Transverse colon (tissue), 4 donors: ENCODE measurements around the gene MYO9A. TPM values are rescaled to one million over a fixed set of nuclear protein-coding genes. Genes with fewer than 3 reads are reported as not detected.

Experiments
- DNase-seq: peaks from one replicate; pipeline ENCODE4 v3.0.0-alpha.2; 2019
- H3K27ac ChIP-seq, 4 donors: fragments of 200-600 bp; sonication (generic); 2 replicates each; pipeline ENCODE4 v1.5.1; 2016 to 2018; ENCODE audit warnings: inconsistent platforms in 4 of 4
- H3K27me3 ChIP-seq: fragments of 200-600 bp; sonication (generic); 2 replicates; pipeline ENCODE4 v1.5.1; 2017; ENCODE audit warnings: inconsistent platforms
- H3K36me3 ChIP-seq, 4 donors: fragments of 200-600 bp; sonication (generic); 2 replicates each; pipeline ENCODE4 v1.5.1; 2017 to 2019; ENCODE audit warnings: inconsistent platforms in 4 of 4
- H3K4me1 ChIP-seq, 4 donors: fragments of 200-600 bp; sonication (generic); 2 replicates each; pipeline ENCODE4 v1.5.1; 2017 to 2020; ENCODE audit warnings: inconsistent platforms in 4 of 4
- H3K4me3 ChIP-seq, 4 donors: fragments of 200-600 bp; sonication (generic); 1 replicate in 1 of 4; 2 replicates in 3 of 4; pipeline versions ENCODE4 v1.5.1 to v1.6.1; 2017 to 2019; ENCODE audit warnings: inconsistent platforms in 4 of 4
- H3K9me3 ChIP-seq, 2 donors: fragments of 200-600 bp; sonication (generic); 2 replicates each; pipeline ENCODE4 v1.5.1; 2017 to 2019; ENCODE audit warnings: inconsistent platforms in 2 of 2
- EP300 ChIP-seq: sonication (generic); formaldehyde crosslinking; IDR thresholded peaks from one replicate; pipeline ENCODE4 v1.6.1; 2017; ENCODE audit warnings: antibody characterized with exemption, low read depth
- POLR2A ChIP-seq: fragments of 450-650 bp; IDR thresholded peaks from one replicate; pipeline ENCODE4 v1.6.1; 2016; ENCODE audit warnings: antibody characterized with exemption, mild to moderate bottlenecking, moderate library complexity
- POLR2AphosphoS5 ChIP-seq, 3 donors: sonication (generic); formaldehyde crosslinking; IDR thresholded peaks; one replicate each; pipeline ENCODE4 v1.6.1; 2016; ENCODE audit warnings: antibody characterized with exemption in 3 of 3
- WGBS, 2 donors: methylation state at CpG; one replicate each; pipeline ENCODE4 v1.1.5; 2018; ENCODE audit warnings: low coverage in 1 of 2; 5-methylcytosine and 5-hydroxymethylcytosine counted together
- in situ Hi-C, 4 donors: fragments of 200-750 bp; cut with MboI; loops; one replicate each; pipeline versions ENCODE4 v1.15.0 to v1.15.1; 2017; ENCODE audit warnings: low sequenced_read_pairs in 3 of 4, low pct_ligation_motif_present in 1 of 4, low pct_unique_long_range_greater_than_20kb in 1 of 4
- intact Hi-C: fragments of 100-400 bp; cut with DNase I; formaldehyde crosslinking; loops from one replicate; pipeline ENCODE4 v1.15.1; 2023; ENCODE audit warnings: low total_unique reads
- total RNA-seq, 4 donors: library from RNA; depleted of rRNA; stranded (reverse); fragments of >200 nt; gene quantifications; one replicate each; pipeline ENCODE4 v1.1.0, GENCODE V29; 2016
- TF ChIP-seq, protein P1 (sequence below), 5 experiments: fragments of 200-600 bp in 3 of 5; fragments of 450-650 bp in 2 of 5; sonication (generic) in 3 of 5; IDR thresholded peaks; 1 replicate in 2 of 5; 2 replicates in 3 of 5; pipeline ENCODE4 v1.5.1; 2016 to 2017; ENCODE audit warnings: antibody characterized with exemption in 5 of 5, inconsistent platforms in 3 of 5, mild to moderate bottlenecking in 2 of 5, moderate library complexity in 1 of 5

Gene MYO9A
- total RNA-seq, 4 donors from 2014 or later = 52.4 to 103 (median 74.2) TPM

DNA sequence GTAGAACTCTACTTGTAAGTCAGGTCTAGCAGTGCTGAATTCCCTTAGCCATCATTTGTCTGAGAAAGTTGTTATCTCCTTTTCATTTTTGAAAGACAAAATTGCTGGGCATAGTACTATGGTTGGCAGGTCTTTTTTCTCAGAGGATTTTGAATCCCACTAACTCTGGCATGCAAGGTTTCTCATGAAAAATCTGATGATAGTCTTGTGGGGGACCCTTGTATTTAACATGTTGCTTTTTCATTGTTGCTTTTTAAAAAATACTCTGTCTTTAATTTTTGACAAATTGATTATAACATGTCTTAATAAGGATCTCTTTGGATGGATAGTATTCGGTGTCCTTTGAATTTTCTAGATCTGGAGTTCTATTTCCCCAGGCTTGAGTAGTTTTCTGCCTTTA is 186.7 kb downstream of the MYO9A start:
- Histone ChIP-seq H3K4me3 (no peak overlapping the region), H3K27ac (no peak overlapping the region), H3K4me1 (no peaks in the 10 kb centered on the region), H3K27me3 (no peaks in the 10 kb centered on the region), H3K9me3 (peaks cover 8 to 29% of the 10 kb centered on the region in 2 donors), H3K36me3 (peaks cover 0 to 53% (median 26%) of the 10 kb centered on the region in 4 donors)
- in situ Hi-C loops = no loop called here
- no peak for DNase-seq
- intact Hi-C loops = no loop called here
- WGBS, 2 donors = 95 to 100% methylated on average over 1 of the region's 1 CpG
- TF ChIP-seq, protein P1, sequence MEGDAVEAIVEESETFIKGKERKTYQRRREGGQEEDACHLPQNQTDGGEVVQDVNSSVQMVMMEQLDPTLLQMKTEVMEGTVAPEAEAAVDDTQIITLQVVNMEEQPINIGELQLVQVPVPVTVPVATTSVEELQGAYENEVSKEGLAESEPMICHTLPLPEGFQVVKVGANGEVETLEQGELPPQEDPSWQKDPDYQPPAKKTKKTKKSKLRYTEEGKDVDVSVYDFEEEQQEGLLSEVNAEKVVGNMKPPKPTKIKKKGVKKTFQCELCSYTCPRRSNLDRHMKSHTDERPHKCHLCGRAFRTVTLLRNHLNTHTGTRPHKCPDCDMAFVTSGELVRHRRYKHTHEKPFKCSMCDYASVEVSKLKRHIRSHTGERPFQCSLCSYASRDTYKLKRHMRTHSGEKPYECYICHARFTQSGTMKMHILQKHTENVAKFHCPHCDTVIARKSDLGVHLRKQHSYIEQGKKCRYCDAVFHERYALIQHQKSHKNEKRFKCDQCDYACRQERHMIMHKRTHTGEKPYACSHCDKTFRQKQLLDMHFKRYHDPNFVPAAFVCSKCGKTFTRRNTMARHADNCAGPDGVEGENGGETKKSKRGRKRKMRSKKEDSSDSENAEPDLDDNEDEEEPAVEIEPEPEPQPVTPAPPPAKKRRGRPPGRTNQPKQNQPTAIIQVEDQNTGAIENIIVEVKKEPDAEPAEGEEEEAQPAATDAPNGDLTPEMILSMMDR (IDR thresholded peaks at IDR 0.05) = no peak
- TF ChIP-seq POLR2AphosphoS5 (IDR thresholded peaks at IDR 0.05) (no peak), POLR2A (no peak), EP300 (no peak)

DNA sequence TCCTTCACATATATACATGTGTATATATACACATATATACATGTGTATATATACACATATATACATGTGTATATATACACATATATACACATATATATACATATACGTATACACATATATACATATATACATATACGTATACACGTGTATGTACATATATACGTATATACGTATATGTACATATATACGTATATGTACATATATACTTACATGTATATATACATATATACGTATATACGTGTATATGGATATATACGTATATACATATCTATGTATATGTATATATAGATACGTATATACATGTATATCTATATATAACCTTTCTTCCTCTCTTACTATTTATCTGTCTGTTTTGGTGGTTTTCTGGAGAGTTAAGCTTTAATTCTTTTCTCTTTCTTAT is 192.8 kb downstream of the MYO9A start:
- intact Hi-C loops (no loop called here), in situ Hi-C loops (no loop called here)
- H3K27me3 ChIP-seq = no peaks in the 10 kb centered on the region
- peaks cover 0 to 7% (median 2%) of the 10 kb centered on the region in 4 donors for H3K36me3 ChIP-seq
- no peak overlapping the region for H3K4me3 ChIP-seq
- 88 to 90% methylated on average over 10 of the region's 10 CpGs for WGBS, 2 donors
- H3K9me3 ChIP-seq = peaks cover 0 to 2% of the 10 kb centered on the region in 2 donors
- DNase-seq = no peak
- TF ChIP-seq, protein P1 (IDR thresholded peaks at IDR 0.05) = no peak
- TF ChIP-seq EP300 = no peak
- TF ChIP-seq POLR2AphosphoS5 (IDR thresholded peaks at IDR 0.05) = no peak
- TF ChIP-seq POLR2A = no peak
- no peaks in the 10 kb centered on the region for H3K4me1 ChIP-seq
- no peak overlapping the region for H3K27ac ChIP-seq

DNA sequence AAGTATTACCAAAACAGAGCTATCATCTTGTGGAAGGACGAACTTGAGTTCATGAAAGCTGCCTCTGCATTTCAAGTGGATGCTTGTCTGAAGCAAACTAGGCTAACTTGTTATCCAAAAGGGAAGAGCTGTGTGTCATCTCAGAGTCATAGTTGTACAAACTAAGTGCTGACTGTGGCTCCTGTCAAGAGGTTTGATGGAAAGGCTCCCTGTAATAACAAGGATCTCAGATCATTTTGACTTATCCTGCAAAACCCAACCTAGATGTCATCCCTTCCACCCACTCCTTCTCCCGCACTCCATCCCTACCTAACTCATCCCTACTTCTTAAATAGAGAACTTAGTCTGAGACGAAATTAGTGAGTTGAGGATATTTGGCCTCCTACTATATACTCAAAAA is 196.8 kb downstream of the MYO9A start:
- Histone ChIP-seq H3K36me3 (no peaks in the 10 kb centered on the region), H3K9me3 (no peaks in the 10 kb centered on the region), H3K27ac (no peak overlapping the region), H3K4me3 (no peak overlapping the region), H3K27me3 (no peaks in the 10 kb centered on the region), H3K4me1 (no peaks in the 10 kb centered on the region)
- no peak for DNase-seq
- TF ChIP-seq POLR2A (no peak), EP300 (no peak)
- TF ChIP-seq, protein P1 (IDR thresholded peaks at IDR 0.05) = no peak
- in situ Hi-C loops = no loop called here
- WGBS, 2 donors = 96 to 97% methylated on average over 3 of the region's 3 CpGs
- intact Hi-C loops = no loop called here

DNA sequence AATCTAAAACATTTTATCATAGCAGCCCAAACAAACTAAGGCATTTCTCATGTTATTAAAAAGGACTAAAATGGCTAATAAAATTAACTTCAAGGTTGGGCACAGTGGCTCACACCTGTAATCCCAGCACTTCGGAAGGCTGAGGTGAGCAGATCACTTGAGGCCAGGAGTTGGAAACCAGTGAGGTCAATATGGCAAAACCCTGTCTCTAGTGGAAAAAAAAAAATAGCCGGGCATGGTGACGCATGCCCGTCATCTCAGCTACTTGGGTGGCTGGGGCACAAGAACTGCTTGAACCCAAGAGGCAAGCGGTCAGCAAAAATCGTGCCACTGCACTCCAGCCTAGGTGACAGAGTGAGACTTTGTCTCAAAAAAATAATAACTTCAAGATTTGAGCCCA is 197.4 kb downstream of the MYO9A start:
- no peaks in the 10 kb centered on the region for H3K4me1 ChIP-seq
- 95 to 98% methylated on average over 6 of the region's 6 CpGs for WGBS, 2 donors
- no peak for TF ChIP-seq POLR2A
- no peak for TF ChIP-seq POLR2AphosphoS5 (IDR thresholded peaks at IDR 0.05)
- TF ChIP-seq, protein P1 (IDR thresholded peaks at IDR 0.05) = no peak
- TF ChIP-seq EP300 = no peak
- no peaks in the 10 kb centered on the region for H3K27me3 ChIP-seq
- H3K27ac ChIP-seq = no peak overlapping the region
- intact Hi-C loops = no loop called here
- H3K4me3 ChIP-seq = no peak overlapping the region
- no peaks in the 10 kb centered on the region for H3K36me3 ChIP-seq
- no peak for DNase-seq
- in situ Hi-C loops = no loop called here
- no peaks in the 10 kb centered on the region for H3K9me3 ChIP-seq
